22Rv1 (cell line): ENCODE results near the gene HTR5A.

Experiments used
- H3K27ac ChIP-seq: fragments of 450-650 bp; 2 replicates; pipeline ENCODE4 v1.5.1; 2017
- CTCF ChIP-seq: fragments of 450-650 bp; IDR thresholded peaks from 2 replicates; pipeline ENCODE4 v1.5.1; 2017; ENCODE audit warnings: mild to moderate bottlenecking
- ZFX ChIP-seq: fragments of 450-650 bp; IDR thresholded peaks from 2 replicates; pipeline ENCODE4 v1.6.1; 2017; ENCODE audit warnings: antibody characterized with exemption, borderline replicate concordance

The HTR5A gene

GRCh38 chr7:155131090-155131489, 61.0 kb downstream of the HTR5A start:
- TF ChIP-seq CTCF (no peak), ZFX (no peak)
- H3K27ac ChIP-seq = no peak overlapping the region

- H3K27ac ChIP-seq = no peak overlapping the region
- no peak for TF ChIP-seq ZFX
- TF ChIP-seq CTCF = no peak
Observed at GRCh38 chr7:155132431-155132830, 62.3 kb downstream of the HTR5A start.

- no peak overlapping the region for H3K27ac ChIP-seq
- no peak for TF ChIP-seq ZFX
- TF ChIP-seq CTCF = no peak
Observed at GRCh38 chr7:155136619-155137243, 66.6 kb downstream of the HTR5A start.
